Right atrium auricular region (tissue), 2 donors: ENCODE results near the gene PALD1. TPM values are rescaled to one million over a fixed set of nuclear protein-coding genes. Genes with fewer than 3 reads are reported as not detected.

ENCODE experiments used
- DNase-seq: peaks from one replicate; pipeline ENCODE4 v3.0.0-alpha.2; 2019; ENCODE audit warnings: low spot score
- H3K27ac ChIP-seq, 2 donors: fragments of 200-600 bp; sonication (generic); 1 replicate in 1 of 2; 2 replicates in 1 of 2; pipeline ENCODE4 v1.5.1; 2016 to 2019
- H3K27me3 ChIP-seq, 2 donors: fragments of 200-600 bp; sonication (generic); one replicate each; pipeline versions ENCODE4 v1.5.1 to v1.6.0; 2017 to 2019
- H3K36me3 ChIP-seq: fragments of 200-600 bp; sonication (generic); one replicate; pipeline ENCODE4 v1.5.1; 2016
- H3K4me1 ChIP-seq, 2 donors: fragments of 200-600 bp; sonication (generic); one replicate each; pipeline versions ENCODE4 v1.5.1 to v1.6.0; 2017 to 2019
- H3K4me3 ChIP-seq, 2 donors: fragments of 200-600 bp; sonication (generic); 1 replicate in 1 of 2; 2 replicates in 1 of 2; pipeline ENCODE4 v1.5.1; 2017 to 2019; ENCODE audit warnings: mild to moderate bottlenecking in 1 of 2, moderate library complexity in 1 of 2
- H3K9me3 ChIP-seq, 2 donors: fragments of 200-600 bp; sonication (generic); one replicate each; pipeline ENCODE4 v1.5.1; 2019
- total RNA-seq, 2 donors: library from RNA; depleted of rRNA; stranded (reverse); fragments of >200 nt; gene quantifications; one replicate each; pipeline ENCODE4 v1.1.0, GENCODE V29; 2016
- TF ChIP-seq, protein P1 (sequence below), 2 donors: fragments of 200-600 bp; sonication (generic); IDR thresholded peaks; one replicate each; pipeline ENCODE4 v1.5.1; 2019; ENCODE audit warnings: antibody characterized with exemption in 2 of 2

The PALD1 gene
- total RNA-seq, 2 donors from 2014 or later = 4.9 to 8.5 TPM

DNA sequence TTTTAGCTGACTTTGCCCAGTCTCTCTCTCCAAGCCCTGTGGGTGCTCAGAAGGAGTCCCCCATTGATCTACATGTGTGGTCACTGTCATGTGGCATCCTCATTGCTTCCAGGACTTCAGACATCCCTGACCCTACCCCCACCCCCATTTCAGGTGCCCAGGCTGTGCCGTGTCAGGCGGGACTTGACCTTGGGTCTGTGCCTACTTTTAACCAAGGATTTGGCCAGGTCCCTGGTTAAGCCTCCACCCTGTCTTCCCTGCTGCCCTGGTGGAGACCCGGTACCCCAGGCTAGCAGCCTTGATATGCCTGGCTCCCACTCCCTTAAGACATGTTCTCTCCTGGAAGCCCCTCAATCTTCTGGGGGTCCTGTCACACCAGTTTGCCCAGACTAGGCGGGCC lies 92.7 kb downstream of the PALD1 start:
- H3K4me3 ChIP-seq = no peak overlapping the region
- no peak for DNase-seq
- no peaks in the 10 kb centered on the region for H3K27me3 ChIP-seq
- TF ChIP-seq, protein P1, sequence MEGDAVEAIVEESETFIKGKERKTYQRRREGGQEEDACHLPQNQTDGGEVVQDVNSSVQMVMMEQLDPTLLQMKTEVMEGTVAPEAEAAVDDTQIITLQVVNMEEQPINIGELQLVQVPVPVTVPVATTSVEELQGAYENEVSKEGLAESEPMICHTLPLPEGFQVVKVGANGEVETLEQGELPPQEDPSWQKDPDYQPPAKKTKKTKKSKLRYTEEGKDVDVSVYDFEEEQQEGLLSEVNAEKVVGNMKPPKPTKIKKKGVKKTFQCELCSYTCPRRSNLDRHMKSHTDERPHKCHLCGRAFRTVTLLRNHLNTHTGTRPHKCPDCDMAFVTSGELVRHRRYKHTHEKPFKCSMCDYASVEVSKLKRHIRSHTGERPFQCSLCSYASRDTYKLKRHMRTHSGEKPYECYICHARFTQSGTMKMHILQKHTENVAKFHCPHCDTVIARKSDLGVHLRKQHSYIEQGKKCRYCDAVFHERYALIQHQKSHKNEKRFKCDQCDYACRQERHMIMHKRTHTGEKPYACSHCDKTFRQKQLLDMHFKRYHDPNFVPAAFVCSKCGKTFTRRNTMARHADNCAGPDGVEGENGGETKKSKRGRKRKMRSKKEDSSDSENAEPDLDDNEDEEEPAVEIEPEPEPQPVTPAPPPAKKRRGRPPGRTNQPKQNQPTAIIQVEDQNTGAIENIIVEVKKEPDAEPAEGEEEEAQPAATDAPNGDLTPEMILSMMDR (IDR thresholded peaks at IDR 0.05) = no peak
- no peaks in the 10 kb centered on the region for H3K9me3 ChIP-seq
- no peak overlapping the region for H3K27ac ChIP-seq
- peaks cover 0 to 10% of the 10 kb centered on the region in 2 donors for H3K4me1 ChIP-seq
- no peaks in the 10 kb centered on the region for H3K36me3 ChIP-seq

DNA sequence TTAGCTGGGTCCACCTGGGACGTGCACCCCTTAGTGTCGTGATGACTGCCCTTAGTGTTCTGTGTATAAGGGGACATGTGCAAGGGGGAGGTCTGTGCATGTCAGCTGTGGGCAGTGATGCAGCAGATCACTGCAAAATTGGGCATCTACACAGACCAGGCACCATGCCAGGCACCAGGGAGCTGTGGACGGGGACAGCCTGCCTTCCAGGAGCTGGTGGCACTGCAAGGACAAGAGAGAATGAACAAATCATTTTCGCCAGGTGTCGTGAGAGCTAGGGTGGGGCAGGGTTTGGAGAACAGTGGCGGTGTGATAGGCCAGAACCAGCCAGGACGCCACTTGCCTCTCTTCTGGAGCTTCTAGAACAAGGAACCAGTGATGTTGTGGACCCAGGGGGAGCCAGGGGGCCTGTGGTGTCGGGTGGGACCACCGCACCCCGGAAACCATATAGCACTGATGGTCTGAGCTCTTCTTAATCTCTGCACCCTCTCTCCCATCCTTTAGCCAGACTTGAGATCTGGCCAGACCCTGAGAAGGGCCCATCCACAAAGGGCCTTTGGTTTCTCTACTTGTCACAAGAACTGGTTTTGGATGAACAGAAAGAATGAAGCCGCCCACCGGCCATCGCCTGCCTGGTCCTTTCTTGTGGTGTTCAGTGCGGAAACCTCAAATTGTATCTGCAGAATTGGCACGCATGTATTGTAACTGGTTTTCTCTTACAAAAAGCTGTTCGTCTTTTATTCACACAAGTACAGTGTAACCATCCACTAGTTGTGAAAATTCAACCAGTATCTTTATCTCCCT lies 93.3 kb downstream of the PALD1 start:
- H3K27ac ChIP-seq = no peak overlapping the region
- TF ChIP-seq, protein P1 (IDR thresholded peaks at IDR 0.05) = no peak
- no peaks in the 10 kb centered on the region for H3K36me3 ChIP-seq
- H3K9me3 ChIP-seq = no peaks in the 10 kb centered on the region
- no peak for DNase-seq
- H3K27me3 ChIP-seq = no peaks in the 10 kb centered on the region
- H3K4me1 ChIP-seq = peaks cover 0 to 16% of the 10 kb centered on the region in 2 donors
- H3K4me3 ChIP-seq = no peak overlapping the region

DNA sequence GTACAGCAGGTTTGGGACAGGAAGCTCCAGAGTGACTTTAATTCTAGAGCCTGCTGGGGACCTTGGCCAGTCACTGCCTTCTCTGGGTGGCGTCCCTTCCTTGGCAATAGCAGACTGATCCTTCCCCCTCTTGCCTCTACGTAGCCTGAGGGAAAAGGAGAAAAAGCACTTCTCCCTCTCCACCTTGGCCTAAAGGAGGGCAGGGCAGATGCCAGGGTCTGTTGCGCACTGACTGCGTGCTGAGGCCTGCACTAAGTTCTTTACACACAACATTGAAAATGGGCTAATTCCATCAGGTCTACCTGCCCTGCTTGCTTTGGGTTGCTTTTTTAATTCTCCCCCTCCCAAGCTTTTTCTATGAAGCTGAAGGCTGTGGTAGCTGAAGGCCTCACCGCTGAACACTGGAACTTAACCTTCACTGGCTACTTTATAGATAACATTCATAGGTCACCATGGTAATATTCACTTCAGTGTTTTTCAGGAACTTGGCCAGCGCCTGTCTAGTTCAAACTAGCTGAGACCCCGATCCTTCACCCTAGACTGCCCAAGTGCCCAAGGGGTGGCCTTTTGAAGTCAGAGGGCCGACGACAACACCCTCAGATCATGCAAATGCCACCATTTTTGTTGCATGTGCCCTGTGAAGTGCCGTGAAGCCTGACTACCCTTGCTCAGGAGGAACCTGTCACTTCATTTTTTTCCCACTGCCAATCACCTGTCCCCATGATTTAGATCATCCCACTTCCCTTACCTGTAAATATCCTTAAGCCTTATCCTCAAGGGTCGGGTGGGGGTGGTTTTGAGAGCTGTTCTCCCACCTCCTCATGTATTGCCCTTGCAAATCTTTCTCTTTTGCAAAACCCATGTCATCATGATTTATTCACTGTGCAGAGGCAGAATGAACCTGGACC lies 95.3 kb downstream of the PALD1 start:
- H3K27me3 ChIP-seq = no peaks in the 10 kb centered on the region
- H3K27ac ChIP-seq = no peak overlapping the region
- H3K9me3 ChIP-seq = no peaks in the 10 kb centered on the region
- TF ChIP-seq, protein P1 (IDR thresholded peaks at IDR 0.05) = no peak
- no peak overlapping the region for H3K4me3 ChIP-seq
- DNase-seq = no peak
- H3K36me3 ChIP-seq = no peaks in the 10 kb centered on the region
- peaks cover 0 to 17% of the 10 kb centered on the region in 2 donors for H3K4me1 ChIP-seq

DNA sequence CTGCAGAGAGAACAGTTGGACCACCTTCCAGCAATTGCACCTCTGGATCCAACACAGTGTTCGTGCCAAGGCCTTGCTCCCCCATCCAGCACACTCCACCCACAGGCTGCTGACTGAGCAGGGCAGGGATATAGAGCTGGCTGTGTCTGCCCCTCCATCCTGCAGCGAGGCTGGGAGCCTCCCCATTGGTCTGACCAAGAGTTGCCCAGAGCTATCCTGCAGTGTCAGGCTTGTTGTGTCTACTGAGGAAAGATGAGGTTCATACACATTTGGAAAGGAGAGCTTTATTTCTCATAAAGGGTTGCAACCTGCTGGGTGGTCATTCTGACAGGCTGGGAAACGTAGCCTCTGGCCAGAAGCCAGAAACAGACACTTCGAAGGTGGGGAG lies 96.9 kb downstream of the PALD1 start:
- no peak for DNase-seq
- Histone ChIP-seq H3K36me3 (no peaks in the 10 kb centered on the region), H3K9me3 (no peaks in the 10 kb centered on the region), H3K27ac (no peak overlapping the region), H3K4me3 (no peak overlapping the region), H3K4me1 (peaks cover 0 to 17% of the 10 kb centered on the region in 2 donors), H3K27me3 (no peaks in the 10 kb centered on the region)
- TF ChIP-seq, protein P1 (IDR thresholded peaks at IDR 0.05) = no peak

DNA sequence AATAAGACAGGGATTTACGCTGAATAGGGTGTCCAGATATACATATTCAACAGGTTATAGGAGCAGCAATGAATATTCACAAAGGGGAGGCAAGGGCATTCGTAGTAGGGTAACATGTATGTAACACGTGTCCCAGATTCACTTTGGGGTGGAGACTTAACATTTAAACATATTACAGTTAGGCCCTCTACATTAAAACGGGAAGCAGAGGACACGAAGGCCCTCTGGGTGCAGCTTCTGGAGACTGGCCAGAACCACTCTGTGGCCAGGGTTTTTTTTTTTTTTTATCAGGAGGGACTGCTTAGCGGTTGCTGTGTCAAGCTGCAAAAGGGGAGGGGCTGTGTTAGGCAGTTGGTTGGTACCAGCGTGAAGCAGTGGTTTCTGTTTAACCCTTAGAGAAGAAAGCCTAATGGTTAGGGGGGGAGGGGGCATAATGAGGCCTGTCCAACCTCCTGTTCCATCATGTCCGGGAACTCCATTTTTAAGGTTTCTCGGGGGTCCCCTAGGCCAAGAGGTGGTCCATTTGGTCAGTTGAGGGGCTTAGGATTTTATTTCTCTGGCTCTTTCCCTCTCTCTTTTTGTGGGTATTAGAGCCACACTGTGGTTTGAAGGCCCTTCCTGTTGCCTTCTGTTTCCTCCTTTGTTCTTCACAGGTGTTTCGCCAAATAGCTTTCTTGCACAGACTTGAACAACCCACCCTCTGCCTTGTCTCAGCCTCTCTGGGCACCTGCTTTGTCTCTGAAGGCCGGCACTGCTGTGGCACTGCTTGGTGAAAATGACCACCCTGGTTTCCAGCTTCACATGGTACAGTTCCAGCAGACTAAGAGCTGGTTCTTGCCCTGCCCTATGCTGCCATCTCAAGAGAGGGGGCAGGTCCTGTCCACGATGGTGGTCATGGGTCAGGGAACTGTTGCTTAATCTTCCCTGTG lies 97.6 kb downstream of the PALD1 start:
- Histone ChIP-seq H3K9me3 (no peaks in the 10 kb centered on the region), H3K4me3 (no peak overlapping the region), H3K27ac (no peak overlapping the region), H3K36me3 (no peaks in the 10 kb centered on the region), H3K27me3 (no peaks in the 10 kb centered on the region), H3K4me1 (peaks cover 0 to 17% of the 10 kb centered on the region in 2 donors)
- TF ChIP-seq, protein P1 (IDR thresholded peaks at IDR 0.05) = no peak
- no peak for DNase-seq
